SIG-M5 (cell line): ENCODE results near the gene GSDMA.

ENCODE experiments used
- DNase-seq: peaks from one replicate; lab custom pipeline; 2025; lab: John Stamatoyannopoulos, UW

Gene GSDMA

GRCh38 chr17:40022497-40022896, 59.7 kb downstream of the GSDMA start:
- no peak for DNase-seq

GRCh38 chr17:40022961-40023541, 60.2 kb downstream of the GSDMA start:
- no peak for DNase-seq

- DNase-seq = no peak
Measured at GRCh38 chr17:40023590-40024292, 60.9 kb downstream of the GSDMA start.

- no peak for DNase-seq
Measured at GRCh38 chr17:40024901-40025300, 62.1 kb downstream of the GSDMA start.

- DNase-seq = no peak
Measured at GRCh38 chr17:40025559-40025958, 62.8 kb downstream of the GSDMA start.

GRCh38 chr17:40025991-40026815, 63.4 kb downstream of the GSDMA start:
- DNase-seq = no peak

- no peak for DNase-seq
Measured at GRCh38 chr17:40026816-40027613, 64.2 kb downstream of the GSDMA start.
